Measurements from ENCODE around the gene ANAPC5. TPM values are rescaled to one million over a fixed set of nuclear protein-coding genes. Genes with fewer than 3 reads are reported as not detected.

The ANAPC5 gene
- total RNA-seq, 1 experiment from 2014 or later: 199 TPM

- DNase-seq: no peak
- intact Hi-C loops (cut with micrococcal nuclease): no loop called here
- H3K4me1 ChIP-seq (ENCODE audit: insufficient read depth, low read length): no peaks in the 10 kb centered on the region
- H3K79me2 ChIP-seq (ENCODE audit: low read length): no peaks in the 10 kb centered on the region
- H3K9me3 ChIP-seq (ENCODE audit: low read length): no peaks in the 10 kb centered on the region
- H3K36me3 ChIP-seq (ENCODE audit: low read depth, low read length): peaks cover 66% of the 10 kb centered on the region
- H2AFZ ChIP-seq (ENCODE audit: low read length): no peak overlapping the region
- no peaks in the 10 kb centered on the region for H3K9me2 ChIP-seq (replicated peaks; ENCODE audit: low read length)
- ChIA-PET CTCF (no interaction called here), POLR2A (ENCODE audit: unreplicated experiment) (no interaction called here)
- H3K27ac ChIP-seq (ENCODE audit: low read length): no peak overlapping the region
- no peaks in the 10 kb centered on the region for H3K27me3 ChIP-seq (ENCODE audit: low read length)
- no peaks in the 10 kb centered on the region for H3F3A ChIP-seq (ENCODE audit: low read length, unreplicated experiment)
- ATAC-seq: no peak
- BruUV-seq (replicated peaks): no TSS peak
- H4K20me1 ChIP-seq (ENCODE audit: low read length): no peaks in the 10 kb centered on the region
- no peak overlapping the region for H3K9ac ChIP-seq (ENCODE audit: low read length)
- TF ChIP-seq EZH2 (IDR thresholded peaks at IDR 0.05; ENCODE audit: low read length, unreplicated experiment) (no peak), EZH2phosphoT487 (IDR thresholded peaks at IDR 0.05; ENCODE audit: borderline replicate concordance, low read length) (no peak), CTCF (conservative IDR thresholded peaks at IDR 0.05; ENCODE audit: low read depth, low read length) (no peak)
- no peak overlapping the region for H3K4me3 ChIP-seq (ENCODE audit: low read length)
- H3K4me2 ChIP-seq (ENCODE audit: low read length): no peak overlapping the region
Measured at GRCh38 chr12:121325922-121326396, 26.3 kb downstream of the ANAPC5 start.

GRCh38 chr12:121323908-121324307, 28.3 kb downstream of the ANAPC5 start:
- no peak overlapping the region for H3K4me2 ChIP-seq (ENCODE audit: low read length)
- ATAC-seq: no peak
- TF ChIP-seq EZH2 (IDR thresholded peaks at IDR 0.05; ENCODE audit: low read length, unreplicated experiment) (no peak), EZH2phosphoT487 (IDR thresholded peaks at IDR 0.05; ENCODE audit: borderline replicate concordance, low read length) (no peak), CTCF (conservative IDR thresholded peaks at IDR 0.05; ENCODE audit: low read depth, low read length) (no peak)
- peaks cover 55% of the 10 kb centered on the region for H3K36me3 ChIP-seq (ENCODE audit: low read depth, low read length)
- no peak overlapping the region for H3K4me3 ChIP-seq (ENCODE audit: low read length)
- H3K4me1 ChIP-seq (ENCODE audit: insufficient read depth, low read length): no peaks in the 10 kb centered on the region
- H3K9me2 ChIP-seq (replicated peaks; ENCODE audit: low read length): no peaks in the 10 kb centered on the region
- H3K27me3 ChIP-seq (ENCODE audit: low read length): no peaks in the 10 kb centered on the region
- ChIA-PET POLR2A (ENCODE audit: unreplicated experiment) (no interaction called here), CTCF (no interaction called here)
- BruUV-seq (replicated peaks): no TSS peak
- H4K20me1 ChIP-seq (ENCODE audit: low read length): no peaks in the 10 kb centered on the region
- no peak overlapping the region for H3K9ac ChIP-seq (ENCODE audit: low read length)
- intact Hi-C loops (cut with micrococcal nuclease): no loop called here
- H3K79me2 ChIP-seq (ENCODE audit: low read length): no peaks in the 10 kb centered on the region
- H2AFZ ChIP-seq (ENCODE audit: low read length): no peak overlapping the region
- H3F3A ChIP-seq (ENCODE audit: low read length, unreplicated experiment): no peaks in the 10 kb centered on the region
- H3K27ac ChIP-seq (ENCODE audit: low read length): no peak overlapping the region
- no peaks in the 10 kb centered on the region for H3K9me3 ChIP-seq (ENCODE audit: low read length)
- no peak for DNase-seq

DNA sequence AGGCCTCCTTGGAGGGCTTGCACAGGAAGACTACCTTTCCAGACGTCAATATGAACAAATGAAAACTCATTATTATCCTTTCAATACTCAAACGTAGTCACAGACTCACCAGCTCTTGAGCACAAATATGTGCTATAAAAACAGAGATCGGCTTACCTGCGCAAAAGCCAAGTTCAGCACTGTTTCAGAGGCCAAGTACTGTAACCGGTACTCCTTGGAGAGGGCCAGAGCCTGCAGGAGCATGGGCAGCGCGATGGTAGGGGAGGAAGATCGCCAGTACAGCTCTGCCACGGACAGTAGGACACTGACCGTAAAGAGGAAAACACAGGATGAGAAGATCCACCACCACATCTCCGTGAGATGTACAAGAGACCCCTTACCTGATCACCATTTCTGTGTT, 34.1 kb downstream of the ANAPC5 start:
- no peaks in the 10 kb centered on the region for H3K4me1 ChIP-seq (ENCODE audit: insufficient read depth, low read length)
- intact Hi-C loops (cut with micrococcal nuclease): no loop called here
- no peak overlapping the region for H3K9ac ChIP-seq (ENCODE audit: low read length)
- no peak overlapping the region for H3K27ac ChIP-seq (ENCODE audit: low read length)
- H3K79me2 ChIP-seq (ENCODE audit: low read length): no peaks in the 10 kb centered on the region; the same call in 1 of the 2 replicates
- BruUV-seq (replicated peaks): no TSS peak
- POLR2A ChIA-PET (ENCODE audit: unreplicated experiment): no interaction called here
- CTCF ChIA-PET: no interaction called here
- H3K4me2 ChIP-seq (ENCODE audit: low read length): no peak overlapping the region
- H4K20me1 ChIP-seq (ENCODE audit: low read length): no peaks in the 10 kb centered on the region
- no peaks in the 10 kb centered on the region for H3K9me2 ChIP-seq (replicated peaks; ENCODE audit: low read length)
- H3F3A ChIP-seq (ENCODE audit: low read length, unreplicated experiment): no peaks in the 10 kb centered on the region
- TF ChIP-seq EZH2phosphoT487 (IDR thresholded peaks at IDR 0.05; ENCODE audit: borderline replicate concordance, low read length) (no peak), EZH2 (IDR thresholded peaks at IDR 0.05; ENCODE audit: low read length, unreplicated experiment) (no peak), CTCF (conservative IDR thresholded peaks at IDR 0.05; ENCODE audit: low read depth, low read length) (no peak)
- no peak for DNase-seq
- H2AFZ ChIP-seq (ENCODE audit: low read length): no peak overlapping the region
- H3K27me3 ChIP-seq (ENCODE audit: low read length): no peaks in the 10 kb centered on the region
- H3K9me3 ChIP-seq (ENCODE audit: low read length): no peaks in the 10 kb centered on the region
- peaks cover 42% of the 10 kb centered on the region for H3K36me3 ChIP-seq (ENCODE audit: low read depth, low read length)
- H3K4me3 ChIP-seq (ENCODE audit: low read length): no peak overlapping the region
- no peak for ATAC-seq
